Retinal pigment epithelial cell (primary cell): ENCODE results near the gene KCNAB1.

Experiments
- DNase-seq: peaks from one replicate; pipeline ENCODE4 v3.0.0-alpha.2; 2010; ENCODE audit warnings: low read depth
- H3K4me3 ChIP-seq: 2 replicates; pipeline ENCODE4 v1.5.1; 2011; ENCODE audit warnings: mild to moderate bottlenecking, low read length, control low read depth, moderate library complexity
- CTCF ChIP-seq: conservative IDR thresholded peaks from 2 replicates; pipeline ENCODE4 v1.5.1; 2011; ENCODE audit warnings: low read depth, low read length, control low read depth, inconsistent platforms

KCNAB1 gene

GRCh38 chr3:156144060-156144459 is 23.7 kb downstream of the KCNAB1 start:
- no peak overlapping the region for H3K4me3 ChIP-seq
- DNase-seq = no peak
- TF ChIP-seq CTCF = no peak

- no peak overlapping the region for H3K4me3 ChIP-seq
- no peak for TF ChIP-seq CTCF
- no peak for DNase-seq
Measured at GRCh38 chr3:156145866-156146265, 25.5 kb downstream of the KCNAB1 start.

- DNase-seq = peak; percentile 7
- H3K4me3 ChIP-seq = no peak overlapping the region
- no peak for TF ChIP-seq CTCF
Measured at GRCh38 chr3:156148345-156148945, 28.1 kb downstream of the KCNAB1 start.

- no peak for TF ChIP-seq CTCF
- DNase-seq = no peak
- H3K4me3 ChIP-seq = no peak overlapping the region
Measured at GRCh38 chr3:156148946-156149381, 28.6 kb downstream of the KCNAB1 start.

GRCh38 chr3:156149876-156150275 is 29.5 kb downstream of the KCNAB1 start:
- no peak for DNase-seq
- TF ChIP-seq CTCF = no peak
- H3K4me3 ChIP-seq = no peak overlapping the region

GRCh38 chr3:156150434-156151066 is 30.2 kb downstream of the KCNAB1 start:
- TF ChIP-seq CTCF = peak; percentile 88
- H3K4me3 ChIP-seq = no peak overlapping the region
- DNase-seq = peak; percentile 11

GRCh38 chr3:156151824-156152428 is 31.5 kb downstream of the KCNAB1 start:
- peak; percentile 39 for DNase-seq
- H3K4me3 ChIP-seq = no peak overlapping the region
- TF ChIP-seq CTCF = peak; percentile 90
